GM19351 (cell line): ENCODE measurements around the gene ADAMTSL4.
A peak's percentile ranks its signal among the peaks of the same experiment; 100 is the strongest.
"Not testable (repeated sequence)": the region's sequence is repeated elsewhere in the genome, so short reads cannot be mapped to it uniquely, and the experiment has no call there.

Experiments
- ATAC-seq: cut with Tn5 transposase; IDR thresholded peaks from one replicate; pipeline ENCODE4 v1.9.1; 2021; ENCODE audit warnings: mild to moderate bottlenecking, moderate library complexity; ENCODE audit not compliant: unreplicated experiment

The ADAMTSL4 gene

GRCh38 chr1:150555198-150555970, 6.2 kb downstream of the ADAMTSL4 start:
- ATAC-seq: no peak

GRCh38 chr1:150555971-150556865, 7.0 kb downstream of the ADAMTSL4 start:
- ATAC-seq: no peak

GRCh38 chr1:150557065-150557600, 7.9 kb downstream of the ADAMTSL4 start:
- no peak for ATAC-seq

GRCh38 chr1:150557813-150558212, 8.6 kb downstream of the ADAMTSL4 start:
- ATAC-seq: no peak

GRCh38 chr1:150558303-150558704, 9.1 kb downstream of the ADAMTSL4 start:
- no peak for ATAC-seq

GRCh38 chr1:150558761-150559655, 9.8 kb downstream of the ADAMTSL4 start:
- ATAC-seq: no peak

GRCh38 chr1:150559656-150560010, 10.4 kb downstream of the ADAMTSL4 start:
- ATAC-seq: no peak

- ATAC-seq: no peak
Observed at GRCh38 chr1:150560011-150560438, 10.8 kb downstream of the ADAMTSL4 start.

GRCh38 chr1:150560576-150561253, 11.5 kb downstream of the ADAMTSL4 start:
- ATAC-seq: peak; percentile 29

GRCh38 chr1:150561254-150561973, 12.2 kb downstream of the ADAMTSL4 start:
- ATAC-seq: no peak

- ATAC-seq: peak; percentile 40
Observed at GRCh38 chr1:150561974-150562445, 12.8 kb downstream of the ADAMTSL4 start.

GRCh38 chr1:150562446-150563339, 13.5 kb downstream of the ADAMTSL4 start:
- ATAC-seq: peak; percentile 34

- ATAC-seq: no peak
Observed at GRCh38 chr1:150563340-150564038, 14.3 kb downstream of the ADAMTSL4 start.

GRCh38 chr1:150564051-150564991, 15.1 kb downstream of the ADAMTSL4 start:
- ATAC-seq: no peak

GRCh38 chr1:150565240-150565991, 16.2 kb downstream of the ADAMTSL4 start:
- not testable (repeated sequence) for ATAC-seq
